B cell (primary cell): ENCODE data around the gene GIPC3. TPM values are rescaled to one million over a fixed set of nuclear protein-coding genes. Genes with fewer than 3 reads are reported as not detected.
A peak's percentile ranks its signal among the peaks of the same experiment; 100 is the strongest.

ENCODE experiments used
- ATAC-seq: fragments of 200-7000 bp; cut with Tn5 transposase; one replicate; pipeline ENCODE4 v1.10.0; 2021; ENCODE audit warnings: low read depth, mild to moderate bottlenecking, moderate number of reproducible peaks, moderate library complexity
- CTCF ChIA-PET: fragments of 350-600 bp; sonication (Branson Sonifier 250); formaldehyde crosslinking; loops from one replicate; lab custom pipeline; 2021; ENCODE audit warnings: antibody characterized with exemption, inconsistent platforms; lab: Charles Lee
- POLR2A ChIA-PET: fragments of 350-600 bp; sonication (Branson Sonifier 250); formaldehyde crosslinking; loops from one replicate; lab custom pipeline; 2021; ENCODE audit warnings: antibody characterized with exemption; lab: Charles Lee
- DNase-seq: peaks from one replicate; pipeline ENCODE4 v3.0.0; 2013
- H2AFZ ChIP-seq: 2 replicates; pipeline ENCODE4 v1.6.1; 2012; ENCODE audit warnings: mild to moderate bottlenecking, low read depth, low read length; ENCODE audit not compliant: insufficient read depth, poor library complexity, severe bottlenecking
- H3K27ac ChIP-seq, 2 donors: 1 replicate in 1 of 2; 2 replicates in 1 of 2; pipeline ENCODE4 v1.5.1; 2012 to 2013; ENCODE audit warnings: low read length in 2 of 2, mild to moderate bottlenecking in 2 of 2, moderate library complexity in 1 of 2
- H3K27me3 ChIP-seq, 4 experiments: fragments of 200-600 bp in 1 of 4; sonication (generic) in 1 of 4; replicated peaks in 1 of 4; 1 replicate in 2 of 4; 2 replicates in 2 of 4; pipeline versions ENCODE4 v1.6.1 to v1.7.0; 2013 to 2016; ENCODE audit warnings: low read length in 3 of 4, mild to moderate bottlenecking in 2 of 4, mixed read lengths in 1 of 4, moderate library complexity in 1 of 4; ENCODE audit not compliant: insufficient read depth in 4 of 4, control insufficient read depth in 3 of 4; ENCODE audit errors: control extremely low read depth in 1 of 4
- H3K36me3 ChIP-seq, 2 experiments: replicated peaks in 1 of 2; 1 replicate in 1 of 2; 2 replicates in 1 of 2; pipeline versions ENCODE4 v1.6.1 to v1.7.1; 2013; ENCODE audit warnings: low read length in 1 of 2; ENCODE audit not compliant: insufficient read depth in 2 of 2, control insufficient read depth in 1 of 2; ENCODE audit errors: control extremely low read depth in 1 of 2, extremely low read depth in 1 of 2
- H3K4me1 ChIP-seq, 2 donors: fragments of 200-600 bp in 1 of 2; sonication (generic) in 1 of 2; 1 replicate in 1 of 2; 2 replicates in 1 of 2; pipeline versions ENCODE4 v1.5.1 to v1.6.1; 2013 to 2017; ENCODE audit warnings: low read length in 2 of 2; ENCODE audit not compliant: control insufficient read depth in 2 of 2, insufficient read depth in 2 of 2
- H3K4me2 ChIP-seq: replicated peaks from 2 replicates; pipeline ENCODE3; 2012; ENCODE audit warnings: mild to moderate bottlenecking, low read depth, low read length; ENCODE audit not compliant: poor library complexity, severe bottlenecking
- H3K4me3 ChIP-seq, 5 experiments: fragments of 200-600 bp in 1 of 5; sonication (generic) in 1 of 5; 1 replicate in 3 of 5; 2 replicates in 2 of 5; pipeline versions ENCODE4 v1.5.1 to v1.7.0; 2011 to 2016; ENCODE audit warnings: low read length in 4 of 5, mild to moderate bottlenecking in 4 of 5, low read depth in 2 of 5, control low read depth in 1 of 5, moderate library complexity in 1 of 5; ENCODE audit not compliant: insufficient read depth in 1 of 5; ENCODE audit errors: control extremely low read depth in 1 of 5, extremely low read depth in 1 of 5
- H3K79me2 ChIP-seq: fragments of 200-600 bp; sonication (generic); one replicate; pipeline ENCODE4 v1.6.0; 2016; ENCODE audit warnings: low read length; ENCODE audit not compliant: control insufficient read depth, insufficient read depth
- H3K9ac ChIP-seq: fragments of 200-600 bp; sonication (generic); 2 replicates; pipeline ENCODE4 v1.6.1; 2017; ENCODE audit warnings: mild to moderate bottlenecking, low read length, moderate library complexity
- H3K9me3 ChIP-seq, 3 donors: one replicate each; pipeline versions ENCODE4 v1.6.1 to v1.7.1; 2013; ENCODE audit warnings: low read length in 2 of 3; ENCODE audit not compliant: control insufficient read depth in 2 of 3, insufficient read depth in 1 of 3; ENCODE audit errors: control extremely low read depth in 1 of 3
- H4K20me1 ChIP-seq: 2 replicates; pipeline ENCODE4 v1.6.0; 2012; ENCODE audit warnings: mild to moderate bottlenecking, low read length; ENCODE audit not compliant: insufficient read depth, control insufficient read depth, poor library complexity, severe bottlenecking
- H3K27ac Mint-ChIP-seq: one replicate; pipeline ENCODE4 v1.8.0; 2021; ENCODE audit warnings: mixed read lengths
- H3K27me3 Mint-ChIP-seq: one replicate; pipeline ENCODE4 v1.8.0; 2021; ENCODE audit warnings: mixed read lengths
- H3K4me1 Mint-ChIP-seq: one replicate; pipeline ENCODE4 v1.8.0; 2021; ENCODE audit warnings: mixed read lengths
- H3K4me3 Mint-ChIP-seq: one replicate; pipeline ENCODE4 v1.8.0; 2021; ENCODE audit warnings: mixed read lengths
- H3K9me3 Mint-ChIP-seq: one replicate; pipeline ENCODE4 v1.8.0; 2022; ENCODE audit warnings: mixed read lengths; ENCODE audit not compliant: insufficient read depth
- CTCF ChIP-seq: fragments of 200-600 bp; IDR thresholded peaks from one replicate; pipeline ENCODE4 v1.8.0; 2022; ENCODE audit warnings: antibody characterized with exemption, mild to moderate bottlenecking
- EZH2 ChIP-seq: IDR thresholded peaks from 2 replicates; pipeline ENCODE4 v1.6.1; 2012; ENCODE audit warnings: borderline replicate concordance, low read depth, mild to moderate bottlenecking, moderate library complexity, low read length; ENCODE audit not compliant: insufficient read depth, poor library complexity, severe bottlenecking
- WGBS: methylation state at CpG from one replicate; pipeline ENCODE4 v1.1.5; 2013; ENCODE audit warnings: missing lambda C conversion rate; ENCODE audit not compliant: insufficient coverage; 5-methylcytosine and 5-hydroxymethylcytosine counted together
- intact Hi-C: fragments of 100-400 bp; cut with micrococcal nuclease; formaldehyde crosslinking; loops from one replicate; pipeline ENCODE4 v1.10.0; 2022
- polyA minus RNA-seq: library from RNA; depleted of rRNA, polyadenylated mRNA; stranded (reverse); fragments of >200 nt; gene quantifications from 2 replicates; pipeline ENCODE4 v1.2.3, GENCODE V29; 2012
- polyA plus RNA-seq: library from polyadenylated mRNA; depleted of rRNA; stranded (reverse); fragments of >200 nt; gene quantifications from 2 replicates; pipeline ENCODE4 v1.2.3, GENCODE V29; 2012
- total RNA-seq, 2 donors: library from RNA; stranded (reverse); fragments of 120-200 nt in 1 of 2; gene quantifications; 1 replicate in 1 of 2; 2 replicates in 1 of 2; pipeline versions ENCODE4 v1.2.3 to v1.2.4, GENCODE V29; 2013 to 2022

The GIPC3 gene
- total RNA-seq: 0.36 and 0.47 TPM in 2 replicates
- 0.21 TPM for total RNA-seq (2013)
- polyA plus RNA-seq: 0.39 and 0.48 TPM in 2 replicates
- polyA minus RNA-seq: 0.09 and 0.14 TPM in 2 replicates

GRCh38 chr19:3585301-3586126 is at the start of gene GIPC3:
GIPC3 (plus strand) TSS chr19:3585478; CDS start chr19:3585598, 120 bp downstream.
- Mint-ChIP-seq H3K4me3 (peak within 1 kb of the TSS; percentile 66), H3K27me3 (no peaks in the 10 kb centered on the region), H3K9me3 (no peaks in the 10 kb centered on the region), H3K4me1 (no peaks in the 10 kb centered on the region), H3K27ac (no peak within 1 kb of the TSS)
- H2AFZ ChIP-seq: peak within 1 kb of the TSS; percentile 80
- peaks cover 0 to 13% (median 0%) of the 10 kb centered on the region in 3 donors for H3K9me3 ChIP-seq
- ChIA-PET POLR2A (no interaction called here), CTCF (interaction anchor here (1.3 to 2.2 kb wide), 6 partner anchors 19 to 121 kb away, joined by 3 to 12 read pairs (median 6); partner anchors contain the start of gene MFSD12)
- DNase-seq (no peak), ATAC-seq (no peak)
- H3K9ac ChIP-seq: peak within 1 kb of the TSS; percentile 59
- H4K20me1 ChIP-seq: no peaks in the 10 kb centered on the region
- peaks cover 0 to 13% (median 6%) of the 10 kb centered on the region in 4 experiments for H3K27me3 ChIP-seq
- peaks cover 8 to 12% of the 10 kb centered on the region in 2 donors for H3K4me1 ChIP-seq
- H3K36me3 ChIP-seq: no peaks in the 10 kb centered on the region
- no peak for TF ChIP-seq EZH2
- no peak for TF ChIP-seq CTCF
- no peaks in the 10 kb centered on the region for H3K79me2 ChIP-seq
- peak within 1 kb of the TSS in 4 of 5 experiments; percentile 37 to 51 (median 42) for H3K4me3 ChIP-seq
- intact Hi-C loops: loop anchor here (1.0 to 5.0 kb wide), 2 partner anchors 33 to 122 kb away; partner anchors contain the start of gene TJP3
- WGBS: 3% methylated on average over 82 of the region's 84 CpGs
- H3K4me2 ChIP-seq: peak within 1 kb of the TSS; percentile 94
- H3K27ac ChIP-seq: no peak within 1 kb of the TSS

- no peak for ATAC-seq
- Mint-ChIP-seq H3K9me3 (no peaks in the 10 kb centered on the region), H3K4me1 (no peaks in the 10 kb centered on the region), H3K27ac (no peak overlapping the region), H3K4me3 (no peak overlapping the region), H3K27me3 (no peaks in the 10 kb centered on the region)
- Histone ChIP-seq H2AFZ (no peak overlapping the region), H4K20me1 (peaks cover 15% of the 10 kb centered on the region), H3K27ac (no peak overlapping the region), H3K9me3 (peaks cover 0 to 8% (median 0%) of the 10 kb centered on the region in 3 donors), H3K9ac (no peak overlapping the region), H3K4me2 (no peak overlapping the region), H3K27me3 (no peaks in the 10 kb centered on the region), H3K79me2 (no peaks in the 10 kb centered on the region), H3K4me3 (no peak overlapping the region), H3K36me3 (peaks cover 0 to 42% of the 10 kb centered on the region in 2 experiments), H3K4me1 (no peaks in the 10 kb centered on the region)
- POLR2A ChIA-PET: interaction anchor here (0.6 to 0.7 kb wide), 2 partner anchors 25 to 677 kb away, joined by 3 to 7 read pairs; no protein-coding TSS in a partner anchor
- WGBS: 99% methylated on average over 12 of the region's 14 CpGs
- intact Hi-C loops: no loop called here
- DNase-seq: no peak
- CTCF ChIA-PET: no interaction called here
- no peak for TF ChIP-seq CTCF
- TF ChIP-seq EZH2: no peak
Observed at GRCh38 chr19:3535563-3535965, 49.7 kb upstream of the GIPC3 start.
